HEK293T (cell line): Measurements from ENCODE around the gene RAD51B.

Source experiments
- ARNT ChIP-seq: fragments of 450-650 bp; IDR thresholded peaks from 2 replicates; pipeline ENCODE4 v1.6.1; 2017; ENCODE audit warnings: mild to moderate bottlenecking
- CTBP1 ChIP-seq: fragments of 450-650 bp; IDR thresholded peaks from 2 replicates; pipeline ENCODE4 v1.6.1; 2016; ENCODE audit warnings: borderline replicate concordance
- LEF1 ChIP-seq: fragments of 450-650 bp; IDR thresholded peaks from 2 replicates; pipeline ENCODE4 v1.6.1; 2017; ENCODE audit warnings: mild to moderate bottlenecking, borderline replicate concordance
- NFRKB ChIP-seq: fragments of 450-650 bp; IDR thresholded peaks from 2 replicates; pipeline ENCODE4 v1.6.1; 2016; ENCODE audit warnings: mild to moderate bottlenecking, moderate library complexity
- PKNOX1 ChIP-seq: fragments of 450-650 bp; IDR thresholded peaks from 2 replicates; pipeline ENCODE4 v1.6.1; 2016
- SP1 ChIP-seq: fragments of 450-650 bp; IDR thresholded peaks from 2 replicates; pipeline ENCODE4 v1.6.1; 2017
- ZNF384 ChIP-seq: fragments of 450-650 bp; IDR thresholded peaks from 2 replicates; pipeline ENCODE4 v1.6.1; 2016

GRCh38 chr14:67787673-67788072 is 31.9 kb upstream of the RAD51B start:
- no peak for TF ChIP-seq ARNT
- no peak for TF ChIP-seq ZNF384
- no peak for TF ChIP-seq SP1
- no peak for TF ChIP-seq NFRKB
- no peak for TF ChIP-seq LEF1
- no peak for TF ChIP-seq PKNOX1
- no peak for TF ChIP-seq CTBP1
